HepG2 (cell line): ENCODE data around the gene HEPN1. TPM values are rescaled to one million over a fixed set of nuclear protein-coding genes. Genes with fewer than 3 reads are reported as not detected.

Experiments
- ATAC-seq: fragments of 200-7000 bp; cut with Tn5 transposase; 3 replicates; pipeline ENCODE4 v1.9.1; 2020; ENCODE audit warnings: mild to moderate bottlenecking, moderate library complexity
- BruUV-seq: library from RNA; stranded (reverse); fragments of 400-500 nt; replicated peaks from 2 replicates; lab custom pipeline; 2021; lab: Mats Ljungman, UMichigan
- CTCF ChIA-PET: fragments of 300-600 bp; formaldehyde crosslinking; extraction: SDS; loops from one replicate; lab custom pipeline; 2021; ENCODE audit warnings: low total read pairs, inconsistent platforms, low intra/inter-chr PET ratio; lab: Yijun Ruan, JAX
- POLR2A ChIA-PET: fragments of 350-600 bp; sonication (Branson Sonifier 250); formaldehyde crosslinking; loops from one replicate; lab custom pipeline; 2020; ENCODE audit warnings: antibody characterized with exemption, inconsistent platforms; lab: Yijun Ruan, JAX
- DNase-seq: peaks from one replicate; pipeline ENCODE4 v3.0.0-alpha.2; 2015; ENCODE audit warnings: low spot score
- FAIRE-seq: peaks from 3 replicates; lab custom pipeline; 2011; peaks lifted over from hg19 to GRCh38; lab: Jason Lieb, UNC
- H2AFZ ChIP-seq: one replicate; pipeline ENCODE4 v1.6.1; 2011; ENCODE audit warnings: low read length, inconsistent platforms
- H3K27ac ChIP-seq: fragments of 300-600 bp; 3 replicates; pipeline ENCODE4 v1.8.0; 2011; ENCODE audit warnings: mixed run types, mild to moderate bottlenecking, mixed read lengths, low read length, inconsistent platforms; ENCODE audit not compliant: insufficient read depth; ENCODE audit errors: extremely low read length
- H3K27me3 ChIP-seq, 2 experiments: fragments of 200-600 bp in 1 of 2; 2 replicates in 1 of 2; 3 replicates in 1 of 2; pipeline versions ENCODE4 v1.6.0 to v1.8.0; 2011; ENCODE audit warnings: low read length in 2 of 2, mild to moderate bottlenecking in 2 of 2, moderate library complexity in 2 of 2, inconsistent platforms in 1 of 2; ENCODE audit not compliant: insufficient read depth in 2 of 2, control insufficient read depth in 1 of 2
- H3K36me3 ChIP-seq, 2 experiments: fragments of 200-600 bp in 1 of 2; replicated peaks in 1 of 2; 2 replicates in 1 of 2; 3 replicates in 1 of 2; pipeline versions ENCODE4 v1.5.1 to v1.8.0; 2011; ENCODE audit warnings: low read length in 2 of 2, inconsistent platforms in 1 of 2; ENCODE audit not compliant: insufficient read depth in 2 of 2, control insufficient read depth in 1 of 2
- H3K4me1 ChIP-seq: 2 replicates; pipeline ENCODE4 v1.5.1; 2012; ENCODE audit warnings: low read length, inconsistent platforms; ENCODE audit not compliant: insufficient read depth
- H3K4me2 ChIP-seq: 2 replicates; pipeline ENCODE4 v1.6.0; 2011; ENCODE audit warnings: low read depth, low read length, inconsistent platforms
- H3K4me3 ChIP-seq, 3 experiments: fragments of 200-600 bp in 1 of 3; sonication (generic), shearing (Covaris generic) in 1 of 3; replicated peaks in 1 of 3; 2 replicates each; pipeline ENCODE4 v1.5.1; 2011 to 2016; ENCODE audit warnings: low read length in 3 of 3, inconsistent platforms in 2 of 3, low read depth in 2 of 3, mild to moderate bottlenecking in 2 of 3, control low read depth in 1 of 3, mixed read lengths in 1 of 3; ENCODE audit not compliant: insufficient read depth in 1 of 3
- H3K79me2 ChIP-seq: one replicate; pipeline ENCODE4 v1.6.1; 2011; ENCODE audit warnings: low read length, inconsistent platforms; ENCODE audit not compliant: insufficient read depth
- H3K9ac ChIP-seq: 2 replicates; pipeline ENCODE4 v1.6.0; 2011; ENCODE audit warnings: mild to moderate bottlenecking, low read depth, low read length, inconsistent platforms; ENCODE audit not compliant: insufficient read depth
- H3K9me3 ChIP-seq: 2 replicates; pipeline ENCODE4 v1.5.1; 2012; ENCODE audit warnings: mild to moderate bottlenecking, low read length
- H4K20me1 ChIP-seq: 2 replicates; pipeline ENCODE4 v1.6.0; 2011; ENCODE audit warnings: inconsistent platforms, mild to moderate bottlenecking, low read length, moderate library complexity; ENCODE audit not compliant: insufficient read depth
- CBFB ChIP-seq: sonication (generic); formaldehyde crosslinking; IDR thresholded peaks from 2 replicates; pipeline ENCODE4 v1.4.0; 2020; ENCODE audit warnings: missing genetic modification reagents
- ETV6 ChIP-seq: sonication (generic); formaldehyde crosslinking; conservative IDR thresholded peaks from 2 replicates; pipeline ENCODE4 v1.4.0; 2020; ENCODE audit warnings: missing genetic modification reagents
- JARID2 ChIP-seq: sonication (generic); formaldehyde crosslinking; IDR thresholded peaks from 2 replicates; pipeline ENCODE4 v1.8.1; 2023; ENCODE audit warnings: missing genetic modification reagents, inconsistent platforms; ENCODE audit not compliant: insufficient replicate concordance
- KMT2B ChIP-seq: IDR thresholded peaks from 2 replicates; pipeline ENCODE4 v1.6.1; 2016; ENCODE audit warnings: missing genetic modification reagents, missing compliant biosample characterization
- MBD4 ChIP-seq: IDR thresholded peaks from 2 replicates; pipeline ENCODE4 v1.6.1; 2012; ENCODE audit warnings: low read length, inconsistent platforms, borderline replicate concordance
- SAP130 ChIP-seq: IDR thresholded peaks from 2 replicates; pipeline ENCODE4 v1.6.1; 2016; ENCODE audit warnings: low read depth
- TBX2 ChIP-seq: sonication (generic); formaldehyde crosslinking; IDR thresholded peaks from 2 replicates; pipeline ENCODE4 v1.5.0; 2020; ENCODE audit warnings: missing genetic modification reagents, mild to moderate bottlenecking, borderline replicate concordance
- THAP11 ChIP-seq: IDR thresholded peaks from 2 replicates; pipeline ENCODE4 v1.6.1; 2016; ENCODE audit warnings: missing biosample characterization, missing genetic modification reagents
- ZFP37 ChIP-seq: sonication (generic); formaldehyde crosslinking; IDR thresholded peaks from 2 replicates; pipeline ENCODE4 v1.4.0; 2020; ENCODE audit warnings: missing genetic modification reagents, borderline replicate concordance
- ZKSCAN1 ChIP-seq: fragments of 150-350 bp; IDR thresholded peaks from 2 replicates; pipeline ENCODE4 v1.6.1; 2014; ENCODE audit warnings: low read length
- ZNF20 ChIP-seq: sonication (generic); formaldehyde crosslinking; IDR thresholded peaks from 2 replicates; pipeline ENCODE4 v1.4.0; 2020; ENCODE audit warnings: mild to moderate bottlenecking, moderate library complexity, missing genetic modification reagents
- ZNF546 ChIP-seq: sonication (generic); formaldehyde crosslinking; conservative IDR thresholded peaks from 2 replicates; pipeline ENCODE4 v1.8.1; 2023; ENCODE audit warnings: mild to moderate bottlenecking, missing genetic modification reagents
- ZNF747 ChIP-seq: sonication (generic); formaldehyde crosslinking; IDR thresholded peaks from 2 replicates; pipeline ENCODE4 v1.8.1; 2023; ENCODE audit warnings: missing genetic modification reagents, mild to moderate bottlenecking, borderline replicate concordance
- WGBS: methylation state at CpG from one replicate; pipeline ENCODE4 v1.1.6; 2017; ENCODE audit warnings: low lambda C conversion rate; 5-methylcytosine and 5-hydroxymethylcytosine counted together
- in situ Hi-C: cut with HindIII; loops from 2 replicates; pipeline ENCODE4 v1.10.0; 2017; ENCODE audit warnings: low pct_unique_long_range_greater_than_20kb; ENCODE audit not compliant: extremely low pct_ligation_motif_present
- intact Hi-C: fragments of 100-400 bp; cut with micrococcal nuclease; formaldehyde crosslinking; loops from one replicate; pipeline ENCODE4 v1.10.0; 2022; ENCODE audit not compliant: unreplicated experiment
- polyA plus RNA-seq, 8 experiments: library from polyadenylated mRNA; depleted of rRNA in 3 of 8; stranded (reverse) in 7 of 8; unstranded in 1 of 8; fragments of >200 nt; fragmentation: Illumina TruSeq in 4 of 8; extraction: Trizol in 4 of 8; gene quantifications; 2 replicates each; pipeline versions ENCODE4 v1.2.1 to v1.2.3, GENCODE V29; 2011 to 2016; ENCODE audit warnings: low read depth in 4 of 8, missing spikeins in 1 of 8, mixed read lengths in 1 of 8; ENCODE audit not compliant: insufficient read depth in 1 of 8
- total RNA-seq, 5 experiments: library from RNA; depleted of rRNA; stranded (reverse); fragments of >200 nt; fragmentation: Illumina TruSeq; extraction: Trizol; gene quantifications; 2 replicates each; pipeline ENCODE4 v1.2.3, GENCODE V29; 2016; ENCODE audit warnings: low read depth in 1 of 5
- TF ChIP-seq, protein P1 (sequence below): sonication (generic); formaldehyde crosslinking; IDR thresholded peaks from 2 replicates; pipeline ENCODE4 v1.9.0; 2021; ENCODE audit warnings: missing genetic modification reagents, borderline replicate concordance

HEPN1 gene
- total and polyA plus RNA-seq, 2 of the 13 experiments (the other 11 are each of a cell fraction or from before 2014, with no cell fraction given), result not detected

DNA sequence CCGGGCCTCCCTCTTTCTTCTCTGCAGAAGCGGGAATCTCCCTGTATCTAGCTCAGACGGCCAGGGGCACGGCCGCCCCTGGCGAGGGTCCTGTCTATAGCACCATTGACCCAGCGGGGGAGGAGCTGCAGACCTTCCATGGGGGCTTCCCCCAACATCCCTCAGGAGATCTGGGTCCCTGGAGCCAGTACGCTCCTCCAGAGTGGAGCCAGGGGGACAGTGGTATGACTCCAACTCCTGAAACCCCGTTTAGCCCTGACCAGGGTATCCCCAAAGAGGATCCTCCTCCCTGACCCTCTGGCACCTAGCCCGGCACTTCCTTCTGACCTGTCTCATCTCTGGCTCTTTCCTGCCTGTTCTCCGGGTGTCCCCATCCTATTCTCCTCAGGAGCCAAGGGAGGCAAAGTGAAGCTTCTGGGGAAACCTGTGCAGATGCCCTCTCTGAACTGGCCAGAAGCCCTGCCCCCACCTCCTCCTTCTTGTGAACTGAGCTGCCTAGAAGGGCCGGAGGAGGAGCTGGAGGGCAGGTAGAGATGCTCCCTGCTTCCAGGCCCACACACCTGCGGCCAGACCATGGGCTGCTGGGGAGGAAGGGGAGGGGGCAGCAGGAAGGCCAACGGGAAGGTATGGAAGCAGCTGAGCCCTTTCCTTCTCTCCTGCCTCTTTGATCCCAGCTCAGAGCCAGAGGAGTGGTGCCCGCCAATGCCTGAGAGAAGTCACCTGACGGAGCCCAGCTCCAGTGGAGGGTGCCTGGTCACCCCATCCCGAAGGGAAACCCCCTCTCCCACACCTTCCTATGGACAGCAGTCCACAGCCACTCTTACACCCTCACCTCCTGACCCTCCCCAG, 40.9 kb upstream of the HEPN1 start:
- FAIRE-seq (no peak), DNase-seq (no peak)
- H3K9ac ChIP-seq, result no peak overlapping the region
- in situ Hi-C loops, result loop anchor here (5.0 kb wide), 1 partner anchor 74 kb away; the partner anchor contains the start of gene CCDC15
- TF ChIP-seq THAP11 (no peak), ETV6 (no peak), ZNF747 (CRISPR knock-in tag) (no peak), CBFB (no peak), ZNF546 (CRISPR knock-in tag) (no peak), MBD4 (no peak)
- TF ChIP-seq, all 625 proteins: peak for 0
- Histone ChIP-seq H3K4me2 (no peak overlapping the region; the same call in 1 of the 2 replicates), H3K4me3 (no peak overlapping the region; a peak in 1 of 6 replicates), H3K79me2 (no peaks in the 10 kb centered on the region), H2AFZ (no peak overlapping the region), H3K9me3 (no peaks in the 10 kb centered on the region), H3K36me3 (no peaks in the 10 kb centered on the region), H3K27me3 (peaks cover 0 to 54% of the 10 kb centered on the region in 2 experiments; a peak in 4 of 5 replicates), H4K20me1 (no peaks in the 10 kb centered on the region), H3K27ac (no peak overlapping the region), H3K4me1 (peaks cover 67% of the 10 kb centered on the region)
- no peak for ATAC-seq
- intact Hi-C loops, result loop anchor here (2.0 kb wide), 1 partner anchor 57 kb away; no protein-coding TSS in a partner anchor
- ChIA-PET CTCF (no interaction called here), POLR2A (no interaction called here)
- 37% methylated on average over 15 of the region's 17 CpGs for WGBS
- no TSS peak for BruUV-seq

DNA sequence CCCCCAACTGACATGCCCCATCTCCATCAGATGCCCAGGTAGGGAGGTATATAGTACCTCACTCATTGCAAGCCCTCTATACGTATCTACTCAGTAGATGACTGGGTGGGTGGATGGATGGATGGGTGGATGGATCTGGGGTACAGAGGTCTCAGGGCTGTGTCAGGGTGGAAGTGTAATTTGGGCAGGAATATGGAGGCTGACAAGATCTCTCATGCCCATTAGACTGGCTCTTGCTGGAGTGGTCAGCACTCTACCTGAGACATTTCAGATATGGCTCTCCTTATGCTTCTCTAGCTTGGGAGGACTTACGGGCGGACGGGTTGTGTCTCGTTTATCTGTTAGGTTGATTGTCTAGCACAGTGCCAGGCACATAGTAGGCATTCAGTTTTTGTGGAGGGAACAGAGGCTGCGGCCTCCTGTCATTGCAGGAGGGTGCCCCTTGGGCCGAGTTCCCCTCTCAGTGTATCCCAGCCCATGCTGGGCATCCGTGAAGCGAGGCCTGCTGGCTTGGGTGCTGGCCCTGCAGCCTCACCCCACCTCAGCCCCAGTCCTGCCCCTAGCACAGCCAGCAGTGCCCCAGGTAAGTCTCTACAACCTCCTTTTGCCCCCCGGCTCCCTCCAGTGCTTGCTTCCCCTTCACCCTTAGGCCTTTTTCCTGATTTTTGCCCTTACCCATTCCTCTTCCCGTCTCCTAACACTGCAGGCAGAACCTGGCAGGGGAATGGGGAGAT, 40.1 kb upstream of the HEPN1 start:
- POLR2A ChIA-PET, result no interaction called here
- peaks cover 75% of the 10 kb centered on the region for H3K4me1 ChIP-seq
- WGBS, result 52% methylated on average over 8 of the region's 11 CpGs
- ATAC-seq, result no peak
- H3K79me2 ChIP-seq, result no peaks in the 10 kb centered on the region
- no peaks in the 10 kb centered on the region for H4K20me1 ChIP-seq
- FAIRE-seq, result no peak
- intact Hi-C loops (no loop called here), in situ Hi-C loops (loop anchor here (5.0 kb wide), 1 partner anchor 73 kb away; the partner anchor contains the start of gene CCDC15)
- no peak overlapping the region for H3K4me3 ChIP-seq
- H2AFZ ChIP-seq, result no peak overlapping the region
- BruUV-seq, result no TSS peak
- DNase-seq, result no peak
- H3K9ac ChIP-seq, result no peak overlapping the region
- no peak overlapping the region for H3K4me2 ChIP-seq
- no peaks in the 10 kb centered on the region for H3K36me3 ChIP-seq
- TF ChIP-seq SAP130 (CRISPR knock-in tag) (no peak), ZKSCAN1 (peak; percentile 46; the same call in 1 of the 2 replicates), TBX2 (CRISPR knock-in tag) (no peak), KMT2B (no peak), ZNF20 (no peak), JARID2 (CRISPR knock-in tag) (no peak), ZFP37 (no peak)
- TF ChIP-seq, protein P1, sequence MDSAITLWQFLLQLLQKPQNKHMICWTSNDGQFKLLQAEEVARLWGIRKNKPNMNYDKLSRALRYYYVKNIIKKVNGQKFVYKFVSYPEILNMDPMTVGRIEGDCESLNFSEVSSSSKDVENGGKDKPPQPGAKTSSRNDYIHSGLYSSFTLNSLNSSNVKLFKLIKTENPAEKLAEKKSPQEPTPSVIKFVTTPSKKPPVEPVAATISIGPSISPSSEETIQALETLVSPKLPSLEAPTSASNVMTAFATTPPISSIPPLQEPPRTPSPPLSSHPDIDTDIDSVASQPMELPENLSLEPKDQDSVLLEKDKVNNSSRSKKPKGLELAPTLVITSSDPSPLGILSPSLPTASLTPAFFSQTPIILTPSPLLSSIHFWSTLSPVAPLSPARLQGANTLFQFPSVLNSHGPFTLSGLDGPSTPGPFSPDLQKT (CRISPR knock-in tag), result no peak
- H3K27ac ChIP-seq, result no peak overlapping the region
- H3K9me3 ChIP-seq, result no peaks in the 10 kb centered on the region
- H3K27me3 ChIP-seq, result peaks cover 0 to 46% of the 10 kb centered on the region in 2 experiments; a peak in 4 of 5 replicates
- CTCF ChIA-PET, result no interaction called here
